OCI-LY7 (cell line): ENCODE results near the gene ZSCAN2.

Experiments used
- EZH2phosphoT487 ChIP-seq: fragments of 200-600 bp; sonication (generic); IDR thresholded peaks from 2 replicates; pipeline ENCODE4 v1.6.1; 2018; ENCODE audit warnings: low read depth, borderline replicate concordance, mild to moderate bottlenecking, mixed run types, antibody characterized with exemption, low read length, moderate library complexity, mixed read lengths
- TF ChIP-seq, protein P1 (sequence below): fragments of 200-600 bp; sonication (generic); conservative IDR thresholded peaks from 2 replicates; pipeline ENCODE4 v1.5.1; 2014; ENCODE audit warnings: mild to moderate bottlenecking, antibody characterized with exemption, low read length, moderate library complexity, mixed read lengths

DNA sequence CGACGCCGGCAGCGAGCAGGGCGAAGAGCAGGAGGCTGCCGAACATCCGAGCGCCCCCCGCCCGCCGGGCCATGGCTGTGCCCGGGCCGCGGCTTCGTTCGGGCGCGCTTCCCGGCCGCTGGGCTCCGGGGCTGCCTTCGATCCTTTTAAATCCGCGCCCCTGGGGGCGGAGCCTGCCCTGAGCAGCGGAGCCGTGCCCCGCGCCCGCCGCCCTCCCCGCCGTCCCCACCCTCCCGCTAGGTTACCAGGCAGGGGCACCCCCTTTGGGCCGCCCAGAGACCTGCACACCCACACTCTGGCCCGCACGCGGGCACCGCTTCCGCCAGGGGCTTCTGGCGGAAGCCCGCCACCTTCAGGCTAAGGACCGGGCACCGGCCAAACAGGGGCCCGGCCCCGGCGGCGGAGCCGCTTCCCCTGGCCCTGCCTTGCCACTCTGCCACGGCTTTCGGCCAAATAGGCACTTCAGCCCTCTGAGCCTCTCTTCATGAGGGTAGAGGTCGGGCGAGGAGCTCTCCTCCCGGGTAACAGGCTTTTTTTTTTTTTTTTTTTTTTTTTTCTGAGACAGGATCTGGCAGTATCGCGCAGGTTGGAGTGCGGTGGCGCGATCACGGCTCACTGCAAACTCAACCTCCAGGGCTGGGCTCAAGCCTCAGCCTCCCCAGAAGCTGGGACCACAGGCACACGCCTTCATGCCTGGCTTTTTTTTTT, 57.4 kb downstream of the ZSCAN2 start, which contains the start of gene NMB:
- TF ChIP-seq, protein P1, sequence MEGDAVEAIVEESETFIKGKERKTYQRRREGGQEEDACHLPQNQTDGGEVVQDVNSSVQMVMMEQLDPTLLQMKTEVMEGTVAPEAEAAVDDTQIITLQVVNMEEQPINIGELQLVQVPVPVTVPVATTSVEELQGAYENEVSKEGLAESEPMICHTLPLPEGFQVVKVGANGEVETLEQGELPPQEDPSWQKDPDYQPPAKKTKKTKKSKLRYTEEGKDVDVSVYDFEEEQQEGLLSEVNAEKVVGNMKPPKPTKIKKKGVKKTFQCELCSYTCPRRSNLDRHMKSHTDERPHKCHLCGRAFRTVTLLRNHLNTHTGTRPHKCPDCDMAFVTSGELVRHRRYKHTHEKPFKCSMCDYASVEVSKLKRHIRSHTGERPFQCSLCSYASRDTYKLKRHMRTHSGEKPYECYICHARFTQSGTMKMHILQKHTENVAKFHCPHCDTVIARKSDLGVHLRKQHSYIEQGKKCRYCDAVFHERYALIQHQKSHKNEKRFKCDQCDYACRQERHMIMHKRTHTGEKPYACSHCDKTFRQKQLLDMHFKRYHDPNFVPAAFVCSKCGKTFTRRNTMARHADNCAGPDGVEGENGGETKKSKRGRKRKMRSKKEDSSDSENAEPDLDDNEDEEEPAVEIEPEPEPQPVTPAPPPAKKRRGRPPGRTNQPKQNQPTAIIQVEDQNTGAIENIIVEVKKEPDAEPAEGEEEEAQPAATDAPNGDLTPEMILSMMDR: peak; percentile 81
- no peak for TF ChIP-seq EZH2phosphoT487
